ENCODE results near the gene DEF6.

Gene DEF6

GRCh38 chr6:35265523-35265922, 32.1 kb upstream of the DEF6 start:
- Histone ChIP-seq H2AFZ (ENCODE audit: low read length) (no peak overlapping the region), H3K36me3 (ENCODE audit: insufficient read depth, low read length) (no peaks in the 10 kb centered on the region), H3K9me2 (replicated peaks; ENCODE audit: low read depth, low read length) (no peaks in the 10 kb centered on the region), H3F3A (ENCODE audit: low read depth) (peaks cover 6% of the 10 kb centered on the region; the same call in 1 of the 2 replicates), H3K4me3 (ENCODE audit: low read length, poor library complexity, severe bottlenecking) (no peak overlapping the region), H3K9me3 (ENCODE audit: insufficient read depth, low read depth, low read length) (no peaks in the 10 kb centered on the region), H3K4me2 (ENCODE audit: low read depth, low read length, poor library complexity, severe bottlenecking) (no peak overlapping the region), H3K79me2 (ENCODE audit: insufficient read depth, low read length) (peaks cover 9% of the 10 kb centered on the region; the same call in 1 of the 2 replicates), H4K20me1 (ENCODE audit: insufficient read depth, low read length, poor library complexity, severe bottlenecking) (no peaks in the 10 kb centered on the region), H3K4me1 (ENCODE audit: insufficient read depth, low read length, poor library complexity, severe bottlenecking) (peaks cover 11% of the 10 kb centered on the region), H3K27me3 (ENCODE audit: insufficient read depth, low read length, poor library complexity, severe bottlenecking) (no peaks in the 10 kb centered on the region), H3K9ac (ENCODE audit: low read depth, low read length, poor library complexity, severe bottlenecking) (no peak overlapping the region)
- TF ChIP-seq, protein P1, sequence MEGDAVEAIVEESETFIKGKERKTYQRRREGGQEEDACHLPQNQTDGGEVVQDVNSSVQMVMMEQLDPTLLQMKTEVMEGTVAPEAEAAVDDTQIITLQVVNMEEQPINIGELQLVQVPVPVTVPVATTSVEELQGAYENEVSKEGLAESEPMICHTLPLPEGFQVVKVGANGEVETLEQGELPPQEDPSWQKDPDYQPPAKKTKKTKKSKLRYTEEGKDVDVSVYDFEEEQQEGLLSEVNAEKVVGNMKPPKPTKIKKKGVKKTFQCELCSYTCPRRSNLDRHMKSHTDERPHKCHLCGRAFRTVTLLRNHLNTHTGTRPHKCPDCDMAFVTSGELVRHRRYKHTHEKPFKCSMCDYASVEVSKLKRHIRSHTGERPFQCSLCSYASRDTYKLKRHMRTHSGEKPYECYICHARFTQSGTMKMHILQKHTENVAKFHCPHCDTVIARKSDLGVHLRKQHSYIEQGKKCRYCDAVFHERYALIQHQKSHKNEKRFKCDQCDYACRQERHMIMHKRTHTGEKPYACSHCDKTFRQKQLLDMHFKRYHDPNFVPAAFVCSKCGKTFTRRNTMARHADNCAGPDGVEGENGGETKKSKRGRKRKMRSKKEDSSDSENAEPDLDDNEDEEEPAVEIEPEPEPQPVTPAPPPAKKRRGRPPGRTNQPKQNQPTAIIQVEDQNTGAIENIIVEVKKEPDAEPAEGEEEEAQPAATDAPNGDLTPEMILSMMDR (conservative IDR thresholded peaks at IDR 0.05; ENCODE audit: low read length) = no peak
- no peak for TF ChIP-seq EZH2phosphoT487 (IDR thresholded peaks at IDR 0.05; ENCODE audit: borderline replicate concordance)

DNA sequence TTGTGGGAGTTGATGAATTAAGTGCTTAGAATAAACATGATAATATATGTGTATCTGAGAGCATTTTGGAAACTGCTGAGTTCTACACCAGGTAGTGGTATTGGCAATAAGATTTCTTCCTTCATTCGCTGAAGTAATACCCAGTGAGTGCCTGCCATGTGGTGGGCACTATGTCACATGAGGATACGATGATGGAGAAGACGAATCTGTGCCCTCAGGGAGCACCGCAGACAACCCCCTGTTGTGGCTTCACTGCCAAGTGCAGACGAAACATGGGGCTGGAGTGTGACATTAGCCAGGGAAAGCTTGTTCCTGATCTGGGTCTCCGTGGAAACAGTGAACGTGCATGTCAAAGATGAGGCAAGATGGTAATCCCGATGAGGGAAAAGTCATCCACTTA, 30.2 kb upstream of the DEF6 start:
- H2AFZ ChIP-seq (ENCODE audit: low read length) = no peak overlapping the region
- no peak overlapping the region for H3K4me2 ChIP-seq (ENCODE audit: low read depth, low read length, poor library complexity, severe bottlenecking)
- TF ChIP-seq EZH2phosphoT487 (IDR thresholded peaks at IDR 0.05; ENCODE audit: borderline replicate concordance) = no peak
- TF ChIP-seq, protein P1 (conservative IDR thresholded peaks at IDR 0.05; ENCODE audit: low read length) = no peak
- no peaks in the 10 kb centered on the region for H3K79me2 ChIP-seq (ENCODE audit: insufficient read depth, low read length)
- no peaks in the 10 kb centered on the region for H3K4me1 ChIP-seq (ENCODE audit: insufficient read depth, low read length, poor library complexity, severe bottlenecking)
- no peak overlapping the region for H3K9ac ChIP-seq (ENCODE audit: low read depth, low read length, poor library complexity, severe bottlenecking)
- H3K9me3 ChIP-seq (ENCODE audit: insufficient read depth, low read depth, low read length) = no peaks in the 10 kb centered on the region
- H4K20me1 ChIP-seq (ENCODE audit: insufficient read depth, low read length, poor library complexity, severe bottlenecking) = no peaks in the 10 kb centered on the region
- no peaks in the 10 kb centered on the region for H3K27me3 ChIP-seq (ENCODE audit: insufficient read depth, low read length, poor library complexity, severe bottlenecking)
- no peaks in the 10 kb centered on the region for H3F3A ChIP-seq (ENCODE audit: low read depth)
- H3K4me3 ChIP-seq (ENCODE audit: low read length, poor library complexity, severe bottlenecking) = no peak overlapping the region
- H3K9me2 ChIP-seq (replicated peaks; ENCODE audit: low read depth, low read length) = no peaks in the 10 kb centered on the region
- no peaks in the 10 kb centered on the region for H3K36me3 ChIP-seq (ENCODE audit: insufficient read depth, low read length)

- Histone ChIP-seq H2AFZ (ENCODE audit: low read length) (no peak overlapping the region), H3K4me1 (ENCODE audit: insufficient read depth, low read length, poor library complexity, severe bottlenecking) (no peaks in the 10 kb centered on the region), H3K79me2 (ENCODE audit: insufficient read depth, low read length) (no peaks in the 10 kb centered on the region), H3K9ac (ENCODE audit: low read depth, low read length, poor library complexity, severe bottlenecking) (no peak overlapping the region), H3F3A (ENCODE audit: low read depth) (no peaks in the 10 kb centered on the region), H3K9me3 (ENCODE audit: insufficient read depth, low read depth, low read length) (no peaks in the 10 kb centered on the region), H3K4me3 (ENCODE audit: low read length, poor library complexity, severe bottlenecking) (no peak overlapping the region), H3K9me2 (replicated peaks; ENCODE audit: low read depth, low read length) (no peaks in the 10 kb centered on the region), H4K20me1 (ENCODE audit: insufficient read depth, low read length, poor library complexity, severe bottlenecking) (no peaks in the 10 kb centered on the region), H3K36me3 (ENCODE audit: insufficient read depth, low read length) (no peaks in the 10 kb centered on the region), H3K27me3 (ENCODE audit: insufficient read depth, low read length, poor library complexity, severe bottlenecking) (no peaks in the 10 kb centered on the region), H3K4me2 (ENCODE audit: low read depth, low read length, poor library complexity, severe bottlenecking) (no peak overlapping the region)
- TF ChIP-seq EZH2phosphoT487 (IDR thresholded peaks at IDR 0.05; ENCODE audit: borderline replicate concordance) = no peak
- TF ChIP-seq, protein P1 (conservative IDR thresholded peaks at IDR 0.05; ENCODE audit: low read length) = no peak
Measured at GRCh38 chr6:35267897-35268296, 29.7 kb upstream of the DEF6 start.

Measured in Loucy (cell line).